ENCODE measurements around the gene IGF2.

DNA sequence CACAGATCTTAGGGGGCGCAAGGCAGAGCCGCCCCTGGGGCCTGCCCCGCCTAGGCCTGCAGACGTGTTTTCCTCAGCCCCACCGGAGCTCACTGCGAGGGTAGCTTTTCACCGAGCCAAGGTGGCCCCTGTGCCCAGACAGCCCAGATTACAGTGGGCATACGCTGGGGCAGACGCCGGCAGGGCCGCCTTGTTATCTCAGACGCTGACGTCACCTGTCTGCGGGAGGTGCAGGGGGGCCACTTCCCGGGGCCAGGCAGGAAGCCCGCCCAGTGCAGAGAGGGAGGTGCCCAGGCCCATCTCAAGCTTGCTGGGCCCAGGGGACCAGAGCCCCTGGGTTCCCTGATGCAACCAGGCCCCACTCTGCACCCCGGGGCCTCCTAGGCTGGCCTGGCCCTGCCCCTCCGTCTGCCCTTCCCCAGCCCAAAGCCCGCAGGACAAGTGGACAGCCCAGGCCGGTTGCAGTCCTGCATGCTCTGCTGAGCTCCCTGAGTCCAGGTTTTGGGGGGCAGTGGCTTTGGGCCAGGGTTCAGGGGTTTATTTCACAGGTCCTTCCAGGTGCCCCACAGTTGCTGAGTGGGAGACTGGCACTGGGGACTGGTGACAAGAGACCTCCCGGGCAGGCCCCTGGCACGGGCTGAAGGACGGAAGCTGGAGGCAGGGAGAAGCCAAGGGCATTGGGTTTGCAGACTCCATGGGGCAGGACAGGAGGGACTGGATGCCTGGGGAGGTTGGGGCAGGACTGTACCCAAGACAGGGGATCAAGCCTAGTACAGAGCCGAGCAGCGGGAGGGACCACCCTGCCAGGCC lies 38.6 kb downstream of the IGF2 start:
- TF ChIP-seq GATA2 (IDR thresholded peaks at IDR 0.05; ENCODE audit: low read depth, low read length) (no peak), GATA3 (IDR thresholded peaks at IDR 0.05; ENCODE audit: low read depth, low read length) (no peak)
